NOMO-1 treated with DMSO at 0.1 percent for 48 hours (cell line): ENCODE data around the gene XAGE1A.
"Not testable (repeated sequence)": the region's sequence is repeated elsewhere in the genome, so short reads cannot be mapped to it uniquely, and the experiment has no call there.

Experiments used
- DNase-seq: peaks from one replicate; lab custom pipeline; 2025; ENCODE audit not compliant: unreplicated experiment; lab: John Stamatoyannopoulos, UW

XAGE1A gene, protein sequence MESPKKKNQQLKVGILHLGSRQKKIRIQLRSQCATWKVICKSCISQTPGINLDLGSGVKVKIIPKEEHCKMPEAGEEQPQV

DNA sequence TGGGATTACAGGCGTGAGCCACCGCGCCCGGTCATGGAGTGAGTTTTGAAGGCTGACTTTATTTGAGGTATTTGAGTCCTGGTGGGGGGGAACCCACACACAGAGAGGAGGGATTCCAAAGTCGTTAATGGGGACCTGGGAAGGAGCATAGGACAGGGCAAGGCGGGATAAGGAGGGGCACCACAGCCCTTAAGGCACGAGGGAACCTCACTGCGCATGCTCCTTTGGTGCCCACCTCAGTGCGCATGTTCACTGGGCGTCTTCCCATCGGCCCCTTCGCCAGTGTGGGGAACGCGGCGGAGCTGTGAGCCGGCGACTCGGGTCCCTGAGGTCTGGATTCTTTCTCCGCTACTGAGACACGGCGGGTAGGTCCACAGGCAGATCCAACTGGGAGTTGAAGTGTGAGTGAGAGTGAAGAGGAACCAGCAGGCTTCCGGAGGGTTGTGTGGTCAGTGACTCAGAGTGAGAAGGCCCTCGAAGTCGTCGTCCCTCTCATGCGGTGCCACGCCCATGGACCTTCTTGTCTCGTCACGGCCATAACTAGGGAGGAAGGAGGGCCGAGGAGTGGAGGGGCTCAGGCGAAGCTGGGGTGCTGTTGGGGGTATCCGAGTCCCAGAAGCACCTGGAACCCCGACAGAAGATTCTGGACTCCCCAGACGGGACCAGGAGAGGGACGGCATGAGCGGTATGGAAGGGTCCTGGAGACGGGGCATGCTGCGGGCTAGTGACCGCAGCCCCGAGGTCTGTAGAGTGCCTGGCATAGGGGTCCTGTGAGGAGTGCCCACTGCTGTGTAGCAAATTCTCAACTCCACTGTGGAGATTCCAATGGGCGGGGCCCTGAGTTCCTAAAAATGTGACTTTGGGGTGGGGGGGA lies at the start of gene XAGE1A:
Gene XAGE1A (plus strand): TSS at position 264 of the 874 bp plus-strand sequence. CDS start 1,554 bp downstream, outside the sequence.
- not testable (repeated sequence) for DNase-seq

DNA sequence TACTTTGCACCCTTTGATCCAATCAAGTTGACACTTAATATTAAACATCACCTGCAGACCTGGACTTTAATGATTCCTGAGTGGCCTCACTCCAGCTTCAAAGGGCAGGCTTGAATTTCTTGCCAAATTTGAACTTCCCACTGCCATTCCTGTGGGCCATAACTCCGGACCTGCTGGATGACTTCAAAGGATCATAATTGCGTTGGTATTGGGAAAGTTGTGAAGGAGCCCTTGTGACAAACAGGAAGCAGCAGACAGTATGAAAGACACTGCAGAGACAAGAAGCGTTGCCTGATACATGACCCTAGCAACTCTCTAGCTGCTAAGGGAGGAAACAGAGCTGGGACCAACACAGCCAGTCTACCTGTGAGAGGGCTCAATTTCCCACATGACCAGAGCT lies 43.6 kb upstream of the XAGE1A start:
- not testable (repeated sequence) for DNase-seq

DNA sequence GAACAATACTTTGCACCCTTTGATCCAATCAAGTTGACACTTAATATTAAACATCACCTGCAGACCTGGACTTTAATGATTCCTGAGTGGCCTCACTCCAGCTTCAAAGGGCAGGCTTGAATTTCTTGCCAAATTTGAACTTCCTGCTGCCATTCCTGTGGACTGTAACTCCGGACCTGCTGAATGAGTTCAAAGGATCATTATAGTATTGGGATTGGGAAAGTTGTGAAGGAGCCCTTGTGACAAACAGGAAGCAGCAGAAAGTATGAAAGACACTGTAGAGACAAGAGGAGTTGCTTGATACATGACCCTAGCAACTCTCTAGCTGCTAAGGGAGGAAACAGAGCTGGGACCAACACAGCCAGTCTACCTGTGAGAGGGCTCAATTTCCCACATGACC lies 24.3 kb upstream of the XAGE1A start:
- DNase-seq, result not testable (repeated sequence)

DNA sequence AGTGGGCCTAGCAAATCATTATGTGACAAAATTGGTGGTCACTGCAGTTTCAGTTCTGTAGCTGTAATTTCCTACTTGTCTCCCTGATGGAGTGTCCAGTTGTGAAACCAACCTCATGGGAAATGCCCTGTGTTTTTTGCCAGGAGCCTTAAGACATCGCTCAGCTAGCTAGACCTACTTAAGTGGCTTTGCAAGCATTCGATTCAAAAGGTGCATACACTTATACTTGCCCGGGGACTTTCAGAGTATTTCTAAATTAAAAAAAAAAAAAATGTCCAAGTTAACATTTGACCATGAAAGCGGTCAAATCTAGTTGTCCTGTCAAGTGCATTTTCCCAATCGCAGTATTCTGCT lies 788 bp downstream of the XAGE1A start:
- DNase-seq, result not testable (repeated sequence)

DNA sequence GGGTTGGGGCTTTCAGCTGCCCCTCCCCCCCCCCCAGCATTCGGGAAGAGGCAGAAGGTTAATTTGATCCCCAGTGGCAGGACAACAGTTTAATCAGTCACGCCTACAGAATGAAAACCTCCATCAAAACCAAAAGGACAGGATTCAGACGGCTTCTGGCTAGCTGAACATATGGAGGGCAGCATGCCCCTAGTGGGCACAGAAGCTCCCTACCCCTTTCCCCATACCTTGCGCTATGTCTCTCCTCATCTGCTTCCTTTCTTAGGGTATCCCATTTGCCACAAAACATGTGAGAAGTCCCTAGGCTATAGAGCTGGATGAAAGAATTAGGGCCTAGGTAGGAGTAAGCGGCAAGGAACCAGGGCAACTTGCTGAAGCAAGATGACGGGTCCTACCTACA lies 5.8 kb downstream of the XAGE1A start:
- not testable (repeated sequence) for DNase-seq

DNA sequence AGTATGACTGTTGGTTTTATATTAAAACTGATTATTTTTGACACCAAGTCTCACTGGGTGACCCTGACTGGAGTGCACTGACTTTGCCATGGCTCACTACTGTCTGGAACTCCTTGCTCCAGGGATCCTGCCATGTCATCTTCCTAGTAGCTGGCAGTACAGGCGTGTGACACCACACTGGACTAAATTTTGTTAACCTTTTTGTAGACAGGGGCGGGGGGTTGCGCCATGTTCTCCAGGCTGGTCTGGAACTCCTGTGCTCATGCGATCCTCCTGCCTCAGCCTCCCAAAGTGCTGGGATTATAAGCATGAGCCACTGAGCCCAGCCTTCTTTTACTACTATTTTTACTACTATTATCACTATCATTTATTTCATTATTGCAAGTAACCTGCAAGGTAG lies 8.9 kb downstream of the XAGE1A start:
- DNase-seq, result no peak

DNA sequence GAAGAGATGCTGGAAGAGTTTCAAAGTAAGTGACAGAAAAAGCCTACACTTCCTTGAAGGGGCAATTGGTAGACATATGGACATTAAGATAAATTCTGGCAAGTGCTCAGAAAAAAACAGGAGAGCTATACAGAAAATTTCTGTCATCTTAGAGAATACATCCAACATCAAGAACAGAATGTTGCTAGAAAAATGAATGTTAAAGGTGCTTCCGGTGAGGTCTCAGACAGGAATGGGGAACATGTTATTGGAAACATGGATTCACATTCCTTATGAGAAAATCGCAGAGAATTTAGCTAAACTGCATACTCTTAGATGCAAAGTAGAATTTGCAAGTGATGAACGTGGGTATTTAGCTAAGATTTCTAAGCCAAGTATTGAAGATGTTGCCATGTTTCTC lies 11.7 kb downstream of the XAGE1A start:
- DNase-seq, result no peak

DNA sequence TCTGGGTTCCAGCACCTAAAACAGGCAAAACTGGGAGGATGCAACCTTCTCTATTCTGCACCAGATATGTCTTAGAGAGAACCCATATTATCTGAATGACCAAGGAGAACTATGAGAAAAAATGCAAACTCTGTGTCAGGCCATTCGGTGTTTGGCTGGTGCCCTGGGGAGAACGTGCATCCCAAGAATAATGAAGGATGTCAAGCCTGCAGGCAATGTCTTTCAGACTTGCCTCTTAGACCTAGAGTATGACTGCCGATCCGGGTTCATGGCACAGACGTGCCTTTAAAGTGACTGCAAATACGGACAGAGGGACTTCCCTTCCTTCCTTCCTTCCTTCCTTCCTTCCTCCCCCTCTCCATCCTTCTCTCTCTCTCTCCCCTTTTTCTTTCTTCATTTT lies 14.3 kb downstream of the XAGE1A start:
- DNase-seq, result no peak

DNA sequence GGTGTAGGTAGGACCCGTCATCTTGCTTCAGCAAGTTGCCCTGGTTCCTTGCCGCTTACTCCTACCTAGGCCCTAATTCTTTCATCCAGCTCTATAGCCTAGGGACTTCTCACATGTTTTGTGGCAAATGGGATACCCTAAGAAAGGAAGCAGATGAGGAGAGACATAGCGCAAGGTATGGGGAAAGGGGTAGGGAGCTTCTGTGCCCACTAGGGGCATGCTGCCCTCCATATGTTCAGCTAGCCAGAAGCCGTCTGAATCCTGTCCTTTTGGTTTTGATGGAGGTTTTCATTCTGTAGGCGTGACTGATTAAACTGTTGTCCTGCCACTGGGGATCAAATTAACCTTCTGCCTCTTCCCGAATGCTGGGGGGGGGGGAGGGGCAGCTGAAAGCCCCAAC lies 15.5 kb downstream of the XAGE1A start:
- DNase-seq, result not testable (repeated sequence)

DNA sequence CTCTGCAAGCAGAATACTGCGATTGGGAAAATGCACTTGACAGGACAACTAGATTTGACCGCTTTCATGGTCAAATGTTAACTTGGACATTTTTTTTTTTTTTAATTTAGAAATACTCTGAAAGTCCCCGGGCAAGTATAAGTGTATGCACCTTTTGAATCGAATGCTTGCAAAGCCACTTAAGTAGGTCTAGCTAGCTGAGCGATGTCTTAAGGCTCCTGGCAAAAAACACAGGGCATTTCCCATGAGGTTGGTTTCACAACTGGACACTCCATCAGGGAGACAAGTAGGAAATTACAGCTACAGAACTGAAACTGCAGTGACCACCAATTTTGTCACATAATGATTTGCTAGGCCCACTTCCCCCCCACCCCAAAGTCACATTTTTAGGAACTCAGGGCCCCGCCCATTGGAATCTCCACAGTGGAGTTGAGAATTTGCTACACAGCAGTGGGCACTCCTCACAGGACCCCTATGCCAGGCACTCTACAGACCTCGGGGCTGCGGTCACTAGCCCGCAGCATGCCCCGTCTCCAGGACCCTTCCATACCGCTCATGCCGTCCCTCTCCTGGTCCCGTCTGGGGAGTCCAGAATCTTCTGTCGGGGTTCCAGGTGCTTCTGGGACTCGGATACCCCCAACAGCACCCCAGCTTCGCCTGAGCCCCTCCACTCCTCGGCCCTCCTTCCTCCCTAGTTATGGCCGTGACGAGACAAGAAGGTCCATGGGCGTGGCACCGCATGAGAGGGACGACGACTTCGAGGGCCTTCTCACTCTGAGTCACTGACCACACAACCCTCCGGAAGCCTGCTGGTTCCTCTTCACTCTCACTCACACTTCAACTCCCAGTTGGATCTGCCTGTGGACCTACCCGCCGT lies 20.7 kb downstream of the XAGE1A start:
- not testable (repeated sequence) for DNase-seq

DNA sequence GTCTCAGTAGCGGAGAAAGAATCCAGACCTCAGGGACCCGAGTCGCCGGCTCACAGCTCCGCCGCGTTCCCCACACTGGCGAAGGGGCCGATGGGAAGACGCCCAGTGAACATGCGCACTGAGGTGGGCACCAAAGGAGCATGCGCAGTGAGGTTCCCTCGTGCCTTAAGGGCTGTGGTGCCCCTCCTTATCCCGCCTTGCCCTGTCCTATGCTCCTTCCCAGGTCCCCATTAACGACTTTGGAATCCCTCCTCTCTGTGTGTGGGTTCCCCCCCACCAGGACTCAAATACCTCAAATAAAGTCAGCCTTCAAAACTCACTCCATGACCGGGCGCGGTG lies 21.3 kb downstream of the XAGE1A start, which contains the start of gene XAGE1B:
Gene XAGE1B (minus strand): TSS at position 77 of the 339 bp plus-strand sequence. CDS start 1,536 bp downstream, outside the sequence.
- not testable (repeated sequence) for DNase-seq

DNA sequence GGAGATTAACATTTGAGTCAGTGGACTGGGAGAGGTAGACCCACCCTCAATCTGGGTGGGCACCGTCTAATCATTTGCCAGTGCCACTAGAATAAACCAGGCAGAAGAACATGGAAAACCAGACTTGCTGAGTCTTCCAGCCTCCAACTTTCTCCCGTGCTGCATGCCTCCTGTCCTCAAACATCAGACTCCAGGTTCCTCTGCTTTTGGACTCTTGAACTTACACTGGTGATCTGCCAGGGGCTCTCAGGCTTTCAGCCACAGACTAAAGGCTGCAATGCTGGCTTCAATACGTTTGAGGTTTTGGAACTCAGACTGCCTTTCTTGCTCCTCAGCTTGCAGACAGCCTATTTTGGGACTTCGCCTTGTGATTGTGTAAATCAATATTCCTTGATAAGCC lies 45.4 kb downstream of the XAGE1A start:
- DNase-seq, result not testable (repeated sequence)

DNA sequence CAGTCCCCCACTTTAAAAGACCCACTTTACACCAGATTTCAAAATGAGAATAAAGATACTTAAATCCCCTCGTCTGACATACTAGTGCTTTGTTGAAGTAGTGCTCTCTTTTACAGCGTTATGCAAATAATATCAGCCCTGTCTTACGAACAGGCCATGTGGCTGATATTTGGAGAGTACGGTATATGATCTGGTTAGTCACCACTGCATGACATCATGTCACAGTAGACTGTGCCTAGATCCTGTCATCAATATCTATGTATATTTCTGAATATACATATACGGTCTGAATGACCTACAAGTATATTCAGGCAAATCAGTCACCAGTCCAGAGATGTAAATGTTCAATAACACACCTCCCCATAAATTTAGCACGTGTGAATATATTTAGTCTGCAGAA lies 46.7 kb downstream of the XAGE1A start:
- no peak for DNase-seq

DNA sequence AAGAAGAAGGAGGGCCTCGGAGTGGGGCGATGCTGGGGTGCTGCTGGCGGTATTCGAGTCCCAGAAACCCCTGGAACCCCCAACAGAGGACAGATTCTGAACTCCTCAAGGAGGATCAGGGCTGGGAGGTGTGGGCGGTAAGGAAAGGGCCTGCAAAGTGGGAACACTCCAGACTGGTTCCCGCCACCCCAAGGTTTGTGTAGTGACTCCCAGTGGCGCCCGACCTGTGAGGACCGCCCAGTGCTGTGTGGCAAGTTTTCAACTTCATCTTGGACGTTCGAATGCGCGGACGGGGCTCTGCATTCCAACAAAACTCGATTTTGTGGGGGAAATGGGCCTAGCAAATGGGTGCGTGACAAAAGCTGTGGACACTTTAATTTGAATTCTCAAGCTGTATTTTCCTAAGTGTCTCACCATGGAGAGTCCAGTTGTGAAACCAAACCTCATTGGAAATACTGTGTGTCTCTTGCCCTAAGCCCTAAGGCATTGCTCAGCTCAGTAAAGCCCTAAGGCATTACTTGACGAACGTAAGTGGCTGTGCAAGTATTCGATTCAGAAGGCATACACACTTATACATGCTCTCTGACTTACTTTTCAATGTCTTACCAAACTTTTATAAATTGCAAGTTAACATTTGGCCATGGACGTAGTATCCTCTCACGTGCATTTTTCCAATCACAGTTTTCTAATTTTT lies 48.7 kb downstream of the XAGE1A start:
- no peak for DNase-seq

DNA sequence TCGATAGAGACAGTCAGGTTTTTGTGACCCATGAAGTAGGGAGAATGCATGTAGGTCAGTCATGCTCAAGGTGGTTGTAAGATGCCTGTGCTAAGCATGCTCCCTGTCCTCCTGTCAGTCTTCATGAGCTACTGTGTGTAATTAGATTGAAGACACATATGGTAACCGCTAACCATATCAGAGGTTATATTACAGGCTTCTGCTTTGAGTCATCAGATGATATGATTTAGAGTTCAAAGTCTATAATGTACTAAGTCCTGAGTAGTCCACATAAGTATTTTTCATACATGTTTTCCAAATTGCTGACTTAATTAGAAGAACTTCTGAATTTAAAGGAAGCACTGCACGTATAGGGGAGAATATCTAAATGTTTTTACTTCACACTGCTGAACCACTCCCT lies 53.2 kb downstream of the XAGE1A start:
- not testable (repeated sequence) for DNase-seq
